Fibroblast of peridontal ligament (primary cell): ENCODE measurements around the gene RGS19.

Experiments used
- DNase-seq: peaks from one replicate; pipeline ENCODE4 v3.0.0-alpha.2; 2010; ENCODE audit errors: extremely low read depth

The RGS19 gene

GRCh38 chr20:64077094-64077493 lies 2.2 kb downstream of the RGS19 start:
- DNase-seq, result no peak

DNA sequence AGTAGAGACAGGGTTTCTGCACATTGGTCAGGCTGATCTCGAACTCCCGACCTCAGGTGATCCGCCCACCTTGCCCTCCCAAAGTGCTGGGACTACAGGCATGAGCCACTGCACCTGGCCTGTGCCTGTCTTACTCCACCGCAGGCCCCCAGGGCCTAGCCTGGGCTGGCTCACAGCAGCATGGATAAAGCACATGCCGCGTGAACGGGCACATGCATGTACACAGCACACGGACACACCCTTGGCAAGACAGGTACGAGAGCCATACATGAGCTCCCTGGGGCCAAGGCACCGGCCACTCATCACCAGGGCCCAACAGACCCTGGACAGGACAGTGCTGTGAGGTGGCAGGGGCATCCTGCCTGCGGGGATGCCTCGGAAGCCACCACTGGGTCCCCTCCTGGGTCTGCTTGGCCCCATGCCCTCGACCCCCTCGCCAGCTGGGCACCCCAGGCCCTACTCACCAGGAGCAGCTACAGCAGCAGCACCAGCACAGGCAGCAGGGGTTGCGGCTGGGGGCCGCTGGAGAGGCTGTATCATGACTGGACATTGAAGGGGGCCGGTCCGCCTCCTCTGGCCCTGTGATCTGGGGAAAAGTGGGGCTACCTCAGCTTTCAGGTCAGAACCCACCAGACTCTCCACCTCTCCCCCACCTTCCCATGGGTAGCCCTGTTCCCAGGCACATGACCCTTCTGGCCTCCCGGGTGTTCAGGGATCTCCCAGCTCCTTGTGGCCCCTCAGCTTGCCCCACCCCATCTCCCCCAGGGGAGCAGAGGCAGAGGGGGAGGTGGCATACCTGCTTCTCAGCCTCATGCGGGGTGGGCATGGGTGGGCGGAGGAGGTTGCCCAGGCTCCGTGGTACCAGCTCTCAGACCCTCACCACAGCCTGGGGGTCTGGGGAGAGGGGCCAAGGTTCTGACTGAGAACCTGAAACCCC lies 3.0 kb downstream of the RGS19 start:
- no peak for DNase-seq

GRCh38 chr20:64075556-64075955 lies 3.8 kb downstream of the RGS19 start:
- DNase-seq, result no peak

DNA sequence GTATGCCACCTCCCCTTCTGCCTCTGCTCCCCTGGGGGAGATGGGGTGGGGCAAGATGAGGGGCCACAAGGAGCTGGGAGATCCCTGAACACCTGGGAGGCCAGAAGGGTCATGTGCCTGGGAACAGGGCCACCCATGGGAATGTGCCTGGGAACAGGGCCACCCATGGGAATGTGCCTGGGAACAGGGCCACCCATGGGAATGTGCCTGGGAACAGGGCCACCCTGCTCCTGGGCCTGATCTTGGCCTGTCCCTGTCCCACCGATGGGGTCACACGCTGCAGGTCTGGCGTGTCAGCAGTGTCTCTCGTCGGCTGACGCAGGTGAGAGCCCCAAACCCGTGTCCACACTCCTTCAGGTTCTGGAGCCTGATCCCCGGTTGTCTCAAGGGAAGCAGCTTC lies 4.4 kb downstream of the RGS19 start:
- DNase-seq, result no peak

- no peak for DNase-seq
Observed at GRCh38 chr20:64074184-64074789, 5.0 kb downstream of the RGS19 start.

DNA sequence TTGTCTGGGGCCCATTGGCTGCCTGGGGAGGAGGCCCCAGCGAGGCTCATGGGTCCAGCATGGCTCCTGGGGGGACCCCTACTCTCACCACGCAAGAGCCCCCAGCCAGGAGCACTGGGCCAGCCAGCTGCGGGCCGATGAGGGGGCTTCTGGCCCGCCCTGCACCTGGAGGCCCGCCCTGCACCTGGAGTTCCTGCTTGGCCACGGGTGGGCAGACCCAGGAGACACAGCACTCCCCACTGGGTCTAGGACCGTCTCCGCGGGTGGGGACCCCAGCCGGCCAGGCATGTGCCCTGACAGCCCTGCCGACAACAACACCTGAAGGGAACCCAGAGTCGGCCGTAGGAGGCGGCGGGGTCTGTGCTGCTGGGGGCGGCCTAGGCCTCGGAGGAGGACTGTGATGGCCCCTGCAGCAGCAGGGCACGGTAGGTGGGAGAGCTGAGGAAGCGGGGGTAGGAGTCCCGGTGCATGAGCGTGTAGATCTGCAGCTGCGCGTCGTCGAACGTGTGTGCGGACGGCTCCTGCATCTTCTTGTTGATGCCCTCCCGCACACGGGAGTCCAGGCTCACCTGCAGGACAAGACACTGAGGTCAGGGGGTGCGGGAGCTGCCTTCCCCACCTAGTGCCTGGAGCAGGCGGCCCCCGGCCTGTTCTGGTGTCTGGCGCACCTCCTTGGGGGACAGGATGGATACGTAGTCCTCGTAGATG lies 5.7 kb downstream of the RGS19 start:
- no peak for DNase-seq

GRCh38 chr20:64072498-64073063 lies 6.7 kb downstream of the RGS19 start:
- no peak for DNase-seq

GRCh38 chr20:64071341-64072332 lies 7.7 kb downstream of the RGS19 start:
- DNase-seq, result no peak

DNA sequence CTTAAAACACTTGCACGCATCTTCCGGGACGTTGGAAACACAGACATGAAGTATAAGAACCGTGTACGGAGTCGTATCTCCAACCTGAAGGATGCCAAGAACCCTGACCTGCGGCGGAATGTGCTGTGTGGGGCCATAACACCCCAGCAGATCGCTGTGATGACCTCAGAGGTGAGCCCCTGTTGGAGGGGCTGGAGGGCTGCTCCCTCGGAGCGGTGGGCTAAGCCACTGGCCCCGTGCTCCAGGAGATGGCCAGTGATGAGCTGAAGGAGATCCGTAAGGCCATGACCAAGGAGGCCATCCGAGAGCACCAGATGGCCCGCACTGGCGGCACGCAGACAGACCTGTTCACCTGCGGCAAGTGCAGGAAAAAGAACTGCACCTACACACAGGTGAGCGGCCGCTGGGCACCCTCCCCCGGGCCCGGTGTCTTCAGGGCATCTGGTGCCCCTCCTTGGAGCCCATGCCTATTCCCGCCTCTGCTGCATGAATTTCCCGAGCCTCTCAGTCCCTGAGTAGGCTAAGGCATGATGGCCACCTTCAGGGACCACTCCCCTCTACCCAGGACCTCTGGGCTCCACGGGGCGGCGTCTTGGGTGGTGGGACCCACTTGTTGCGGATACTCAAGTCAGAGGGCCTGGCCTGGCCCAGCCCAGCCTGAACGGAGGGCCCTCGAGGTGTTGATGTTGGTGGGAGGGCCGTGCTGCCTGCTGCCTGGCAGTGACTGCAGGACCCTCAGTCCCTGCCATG lies 8.9 kb downstream of the RGS19 start:
- DNase-seq, result no peak

DNA sequence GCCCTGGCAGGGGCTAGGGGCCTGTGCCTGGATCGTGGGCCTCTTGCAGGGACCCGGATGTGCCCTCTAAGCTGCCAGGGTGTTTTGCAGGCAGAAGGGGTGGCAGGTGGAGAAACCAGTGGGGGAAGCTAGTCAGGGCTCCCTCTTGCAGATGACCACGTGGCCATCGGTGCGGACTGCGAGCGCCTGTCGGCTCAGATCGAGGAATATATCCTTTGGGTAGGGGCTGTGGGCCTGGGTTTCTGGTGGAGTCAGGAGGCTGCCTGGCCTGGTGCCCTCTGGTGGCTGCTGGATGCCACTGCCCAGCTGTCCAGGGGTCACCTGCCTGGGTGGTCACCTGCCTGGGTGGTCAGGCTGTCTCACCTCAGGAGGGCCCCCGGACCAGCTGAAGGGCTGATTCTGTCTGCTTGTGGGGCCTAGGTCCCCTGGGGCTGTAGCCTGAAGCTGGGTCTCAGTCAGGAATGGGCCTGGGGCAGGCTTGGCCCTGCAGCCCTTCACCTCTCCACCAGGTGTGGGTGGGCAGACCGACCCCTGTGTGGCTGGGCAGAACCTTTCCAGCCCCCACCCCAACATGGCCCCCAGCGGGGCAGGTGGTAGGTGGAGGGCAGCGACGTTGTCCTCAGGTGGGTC lies 9.6 kb downstream of the RGS19 start:
- no peak for DNase-seq

- DNase-seq, result no peak
Observed at GRCh38 chr20:64069209-64069613, 10.1 kb downstream of the RGS19 start.

GRCh38 chr20:64068386-64069208 lies 10.7 kb downstream of the RGS19 start:
- no peak for DNase-seq

- no peak for DNase-seq
Observed at GRCh38 chr20:64067733-64068307, 11.5 kb downstream of the RGS19 start.

DNA sequence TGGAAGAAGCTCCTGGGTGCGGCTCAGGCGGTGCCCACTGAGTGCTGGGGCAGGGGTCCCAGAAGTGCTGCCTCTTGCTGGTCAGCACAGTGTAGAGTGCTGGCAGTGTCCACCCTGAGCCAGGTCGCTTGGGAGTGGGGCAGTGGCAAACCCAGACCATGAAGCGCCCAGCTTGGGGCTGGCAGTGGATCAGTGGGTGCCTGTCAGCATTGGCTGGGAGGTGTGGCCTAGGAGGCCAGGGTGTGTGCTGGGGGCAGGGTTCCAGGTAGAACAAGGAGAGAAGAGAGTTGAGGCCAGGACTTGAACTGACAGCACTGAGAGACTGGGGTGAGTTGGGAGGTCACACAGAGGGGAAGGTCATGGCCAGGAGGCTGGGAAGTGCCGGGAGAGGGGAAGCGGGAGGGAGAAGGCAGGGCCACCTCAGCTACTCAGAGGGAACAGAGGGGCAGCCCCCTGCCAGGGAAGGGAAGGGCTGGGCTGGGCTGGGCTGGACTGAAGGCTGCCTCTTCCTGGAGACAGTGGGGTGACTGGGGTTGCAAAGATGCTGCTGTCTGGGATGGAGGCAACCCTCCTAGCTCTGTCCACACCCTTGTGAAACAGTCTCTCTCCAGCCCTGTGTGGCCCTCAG lies 12.2 kb downstream of the RGS19 start:
- DNase-seq, result no peak

- peak; percentile 66 for DNase-seq
Observed at GRCh38 chr20:64065974-64066343, 13.4 kb downstream of the RGS19 start.

DNA sequence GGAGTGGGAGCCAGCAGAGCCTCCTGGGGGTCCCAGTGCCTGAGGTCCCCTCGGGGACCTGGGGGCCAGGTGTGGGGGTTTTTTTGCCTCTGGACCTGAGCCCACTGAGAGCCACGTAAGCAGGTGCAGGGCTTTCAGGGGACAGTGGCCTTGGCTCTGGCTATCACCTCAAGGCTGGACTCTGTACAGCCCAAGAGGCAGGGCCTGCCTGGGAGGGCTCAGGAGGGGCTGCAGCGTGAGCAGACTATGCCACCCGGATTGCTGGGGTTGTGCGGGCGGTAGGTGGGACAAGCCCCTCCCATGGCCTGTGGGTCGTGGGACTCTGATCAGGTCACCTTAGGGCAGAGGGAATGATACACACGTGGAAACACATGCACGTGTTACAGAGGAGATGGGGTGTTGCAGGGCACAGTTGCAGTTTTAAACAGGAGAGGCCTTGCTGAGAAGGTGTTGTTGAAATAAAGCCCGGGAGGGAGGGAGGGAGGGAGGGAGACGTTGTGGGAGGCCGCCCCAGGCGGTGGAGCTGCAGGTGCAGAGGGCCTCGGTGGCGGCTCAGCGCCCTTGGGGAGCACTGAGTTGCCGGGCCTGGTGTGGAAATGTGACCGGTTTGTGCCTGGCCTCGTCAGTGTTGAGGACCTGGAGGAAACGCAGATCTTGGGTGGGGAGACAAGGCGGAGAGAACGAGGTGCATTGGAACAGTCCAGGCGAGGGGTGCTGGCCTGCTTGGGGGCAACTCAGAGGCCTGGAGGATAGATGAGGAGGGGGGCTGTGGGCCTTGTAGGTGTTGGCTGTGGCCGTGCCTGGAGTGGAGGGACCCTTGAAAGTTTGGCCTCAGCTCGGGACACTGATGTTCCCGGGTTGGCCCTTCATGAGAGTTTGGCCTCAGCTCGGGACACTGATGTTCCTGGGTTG lies 14.0 kb downstream of the RGS19 start:
- no peak for DNase-seq

- peak; percentile 37 for DNase-seq
Observed at GRCh38 chr20:64064145-64064698, 15.1 kb downstream of the RGS19 start.
